GM21423 (cell line): Measurements from ENCODE around the gene PCDHB4.
"Not testable (repeated sequence)": the region's sequence is repeated elsewhere in the genome, so short reads cannot be mapped to it uniquely, and the experiment has no call there.

ENCODE experiments used
- ATAC-seq: cut with Tn5 transposase; IDR thresholded peaks from one replicate; pipeline ENCODE4 v1.9.1; 2021; ENCODE audit warnings: mild to moderate bottlenecking, moderate library complexity; ENCODE audit not compliant: unreplicated experiment

Gene PCDHB4

GRCh38 chr5:141121563-141121962 lies at the start of gene PCDHB4:
PCDHB4 (plus strand) TSS chr5:141121818; CDS start chr5:141121999, 181 bp downstream.
- ATAC-seq = no peak

GRCh38 chr5:141077826-141078225 lies 43.8 kb upstream of the PCDHB4 start:
- no peak for ATAC-seq

DNA sequence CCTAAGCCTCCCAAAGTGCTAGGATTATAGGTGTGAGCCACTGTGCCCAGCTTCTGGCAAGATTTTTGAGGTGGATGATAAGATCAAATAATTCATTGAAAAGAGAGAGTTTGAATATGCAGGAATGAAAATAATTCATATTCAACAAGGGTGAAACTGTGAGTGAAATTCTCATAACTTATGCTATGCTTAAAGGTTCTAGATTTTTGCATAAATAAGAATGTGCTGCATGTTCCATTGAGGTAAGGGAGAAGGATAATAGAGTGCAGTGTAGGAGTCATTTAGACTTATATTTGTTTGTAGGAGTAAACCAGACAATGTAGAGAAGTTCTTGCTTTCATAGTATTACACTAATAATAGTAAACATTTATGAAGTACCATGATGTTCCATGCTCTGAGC lies 39.4 kb upstream of the PCDHB4 start:
- no peak for ATAC-seq

DNA sequence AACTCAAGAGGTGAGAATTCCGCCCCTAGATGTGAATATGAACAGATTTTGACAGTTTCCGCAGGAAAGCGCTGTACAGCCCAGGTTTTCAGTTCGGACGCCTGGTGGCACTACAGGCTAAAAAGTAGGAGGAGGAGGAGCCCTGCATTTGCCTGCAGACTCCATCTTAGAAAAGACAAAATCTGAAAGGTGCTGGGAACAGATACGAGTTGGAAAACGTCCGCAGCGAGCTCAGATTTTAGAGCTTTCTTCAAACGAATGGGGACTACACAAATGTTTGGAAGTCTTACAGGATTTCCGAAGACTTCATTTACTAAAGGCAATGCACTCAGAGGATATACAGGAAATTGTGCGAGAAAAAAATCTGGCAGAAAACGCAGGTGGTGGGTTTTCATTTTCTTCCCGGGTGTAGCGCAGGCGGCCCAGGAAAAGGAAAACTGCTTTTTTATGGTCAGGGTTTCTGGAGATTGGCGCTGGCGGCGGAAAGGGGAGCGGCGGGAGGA lies 37.1 kb upstream of the PCDHB4 start:
- ATAC-seq = no peak

- ATAC-seq = no peak
These were observed 26.9 kb upstream of the PCDHB4 start, which contains the start of gene PCDHB2 for GRCh38 chr5:141094481-141095262. PCDHB2 (plus strand) TSS chr5:141094615; CDS start chr5:141094791, 176 bp downstream.

GRCh38 chr5:141095263-141095641 lies 26.4 kb upstream of the PCDHB4 start:
- ATAC-seq = no peak

- not testable (repeated sequence) for ATAC-seq
These were observed 25.4 kb upstream of the PCDHB4 start for GRCh38 chr5:141096181-141096580.

- ATAC-seq = not testable (repeated sequence)
These were observed 25.0 kb upstream of the PCDHB4 start for GRCh38 chr5:141096586-141096985.

DNA sequence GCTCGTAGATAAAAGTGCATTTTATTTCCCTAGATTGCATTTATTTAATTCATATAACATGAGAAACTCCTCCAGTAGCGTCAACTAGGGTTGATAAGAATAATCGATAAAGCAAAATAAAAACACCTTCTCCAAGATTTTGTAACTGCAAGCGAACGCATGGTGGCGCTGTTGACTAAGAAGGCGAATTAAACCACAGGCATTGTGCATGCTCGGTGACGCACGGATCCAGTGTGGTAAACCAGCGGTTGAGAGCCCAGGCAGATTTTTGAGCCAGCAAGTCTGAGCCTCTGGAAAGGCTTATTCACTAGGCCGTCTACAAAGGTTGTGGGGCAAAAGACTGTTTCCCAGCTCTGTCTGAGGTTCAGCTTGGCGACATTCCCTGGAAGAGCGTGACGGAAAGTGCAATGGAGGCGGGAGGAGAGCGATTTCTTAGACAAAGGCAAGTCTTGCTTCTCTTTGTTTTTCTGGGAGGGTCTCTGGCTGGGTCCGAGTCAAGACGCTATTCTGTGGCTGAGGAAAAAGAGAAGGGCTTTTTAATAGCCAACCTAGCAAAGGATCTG lies 21.3 kb upstream of the PCDHB4 start, which contains the start of gene PCDHB3:
Gene PCDHB3 (plus strand): TSS at position 231 of the 563 bp plus-strand sequence. CDS start 177 bp downstream, at position 408.
- no peak for ATAC-seq

DNA sequence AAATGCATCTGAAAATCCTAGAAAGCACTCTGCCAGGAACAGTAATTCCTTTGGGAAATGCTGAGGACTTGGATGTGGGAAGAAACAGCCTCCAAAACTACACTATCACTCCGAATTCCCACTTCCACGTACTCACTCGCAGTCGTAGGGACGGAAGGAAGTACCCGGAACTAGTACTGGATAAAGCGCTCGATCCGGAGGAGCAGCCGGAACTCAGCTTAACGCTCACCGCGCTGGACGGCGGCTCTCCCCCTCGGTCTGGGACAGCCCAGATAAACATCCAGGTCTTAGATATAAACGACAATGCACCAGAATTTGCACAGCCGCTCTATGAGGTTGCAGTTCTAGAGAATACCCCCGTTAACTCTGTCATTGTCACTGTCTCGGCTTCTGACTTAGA lies 20.6 kb upstream of the PCDHB4 start:
- ATAC-seq = no peak

DNA sequence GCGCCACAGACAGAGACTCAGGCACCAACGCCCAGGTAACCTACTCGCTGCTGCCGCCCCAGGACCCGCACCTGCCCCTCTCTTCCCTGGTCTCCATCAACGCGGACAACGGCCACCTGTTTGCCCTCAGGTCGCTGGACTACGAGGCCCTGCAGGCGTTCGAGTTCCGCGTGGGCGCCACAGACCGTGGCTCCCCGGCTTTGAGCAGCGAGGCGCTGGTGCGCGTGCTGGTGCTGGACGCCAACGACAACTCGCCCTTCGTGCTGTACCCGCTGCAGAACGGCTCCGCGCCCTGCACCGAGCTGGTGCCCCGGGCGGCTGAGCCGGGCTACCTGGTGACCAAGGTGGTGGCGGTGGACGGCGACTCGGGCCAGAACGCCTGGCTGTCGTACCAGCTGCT lies 19.5 kb upstream of the PCDHB4 start:
- ATAC-seq = not testable (repeated sequence)

GRCh38 chr5:141102471-141102870 lies 19.1 kb upstream of the PCDHB4 start:
- ATAC-seq = not testable (repeated sequence)

DNA sequence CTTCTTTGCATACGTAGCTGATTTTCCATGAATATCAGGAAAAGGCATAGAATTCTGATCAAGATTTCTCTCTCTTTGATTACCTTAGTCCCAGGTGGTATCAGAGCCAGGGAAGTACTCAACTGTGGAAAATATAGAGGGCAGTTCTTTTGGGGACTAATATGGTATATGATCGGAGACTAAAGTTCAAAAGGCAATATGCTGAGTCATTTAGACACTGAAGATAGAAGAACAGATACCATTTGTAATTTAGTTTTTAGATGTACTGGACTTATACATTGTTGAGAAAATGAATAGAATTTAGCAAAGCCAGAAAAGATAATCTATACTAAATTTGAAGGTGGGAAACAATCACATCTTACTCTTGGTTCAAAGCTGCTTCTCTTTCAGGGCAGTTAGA lies 16.3 kb upstream of the PCDHB4 start:
- ATAC-seq = no peak

GRCh38 chr5:141119250-141119649 lies 2.4 kb upstream of the PCDHB4 start:
- ATAC-seq = no peak

- no peak for ATAC-seq
These were observed 367 bp downstream of the PCDHB4 start for GRCh38 chr5:141121985-141122384.

- ATAC-seq = not testable (repeated sequence)
These were observed 1.9 kb downstream of the PCDHB4 start for GRCh38 chr5:141123396-141124135.

DNA sequence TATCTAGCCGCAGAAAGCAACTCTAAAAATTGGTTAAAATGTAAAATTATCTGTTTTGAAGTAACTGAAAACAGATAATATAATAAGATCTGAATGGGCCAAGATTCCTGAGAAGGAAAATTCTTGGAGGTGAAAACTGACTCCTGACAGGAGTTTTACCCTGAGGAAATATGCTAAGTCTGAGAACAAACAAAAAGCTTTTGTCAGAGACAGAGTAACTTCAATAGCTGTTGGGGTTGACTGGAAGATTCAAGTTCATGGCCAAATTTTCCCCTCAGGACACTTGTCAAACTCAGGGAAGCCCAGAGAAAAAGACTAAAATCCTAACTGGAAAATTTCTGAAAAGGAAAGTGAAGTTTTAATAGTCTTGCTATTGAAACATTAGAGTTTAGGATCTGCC lies 5.7 kb downstream of the PCDHB4 start:
- ATAC-seq = no peak

DNA sequence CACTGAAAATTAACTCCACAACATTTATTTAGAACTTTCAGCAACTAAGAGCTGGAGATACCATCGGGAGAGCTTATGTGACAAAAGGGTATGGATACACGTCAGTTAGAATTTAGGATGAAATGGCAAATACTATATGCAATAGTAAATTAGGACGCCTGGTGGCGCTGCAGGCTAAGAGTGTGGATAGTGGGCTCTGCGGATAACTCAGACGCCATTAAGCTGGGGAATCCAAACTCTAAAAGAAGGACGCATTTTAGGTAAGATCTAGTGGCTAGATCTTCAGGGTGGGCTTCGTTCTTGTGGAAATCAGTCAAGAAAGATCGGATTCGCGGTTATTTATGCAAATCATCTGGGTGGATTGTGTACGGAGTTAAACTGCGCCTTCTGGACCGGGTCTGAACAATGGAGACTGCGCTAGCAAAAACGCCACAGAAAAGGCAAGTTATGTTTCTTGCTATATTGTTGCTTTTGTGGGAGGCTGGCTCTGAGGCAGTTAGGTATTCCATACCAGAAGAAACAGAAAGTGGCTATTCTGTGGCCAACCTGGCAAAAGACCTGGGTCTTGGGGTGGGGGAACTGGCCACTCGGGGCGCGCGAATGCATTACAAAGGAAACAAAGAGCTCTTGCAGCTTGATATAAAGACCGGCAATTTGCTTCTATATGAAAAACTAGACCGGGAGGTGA lies 13.6 kb downstream of the PCDHB4 start, which contains the start of gene PCDHB5:
Gene PCDHB5 (plus strand): TSS at position 177 of the 688 bp plus-strand sequence. CDS start 229 bp downstream, at position 406.
- no peak for ATAC-seq

- ATAC-seq = no peak
These were observed 14.2 kb downstream of the PCDHB4 start for GRCh38 chr5:141135718-141136266.

DNA sequence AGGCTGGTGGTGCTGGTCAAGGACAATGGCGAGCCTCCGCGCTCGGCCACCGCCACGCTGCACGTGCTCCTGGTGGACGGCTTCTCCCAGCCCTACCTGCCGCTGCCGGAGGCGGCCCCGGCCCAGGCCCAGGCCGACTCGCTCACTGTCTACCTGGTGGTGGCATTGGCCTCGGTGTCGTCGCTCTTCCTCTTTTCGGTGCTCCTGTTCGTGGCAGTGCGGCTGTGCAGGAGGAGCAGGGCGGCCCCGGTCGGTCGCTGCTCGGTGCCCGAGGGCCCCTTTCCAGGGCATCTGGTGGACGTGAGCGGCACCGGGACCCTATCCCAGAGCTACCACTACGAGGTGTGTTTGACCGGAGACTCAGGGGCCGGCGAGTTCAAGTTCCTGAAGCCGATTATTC lies 15.7 kb downstream of the PCDHB4 start:
- not testable (repeated sequence) for ATAC-seq
